Measurements from ENCODE around the gene PTGIS.

PTGIS gene

DNA sequence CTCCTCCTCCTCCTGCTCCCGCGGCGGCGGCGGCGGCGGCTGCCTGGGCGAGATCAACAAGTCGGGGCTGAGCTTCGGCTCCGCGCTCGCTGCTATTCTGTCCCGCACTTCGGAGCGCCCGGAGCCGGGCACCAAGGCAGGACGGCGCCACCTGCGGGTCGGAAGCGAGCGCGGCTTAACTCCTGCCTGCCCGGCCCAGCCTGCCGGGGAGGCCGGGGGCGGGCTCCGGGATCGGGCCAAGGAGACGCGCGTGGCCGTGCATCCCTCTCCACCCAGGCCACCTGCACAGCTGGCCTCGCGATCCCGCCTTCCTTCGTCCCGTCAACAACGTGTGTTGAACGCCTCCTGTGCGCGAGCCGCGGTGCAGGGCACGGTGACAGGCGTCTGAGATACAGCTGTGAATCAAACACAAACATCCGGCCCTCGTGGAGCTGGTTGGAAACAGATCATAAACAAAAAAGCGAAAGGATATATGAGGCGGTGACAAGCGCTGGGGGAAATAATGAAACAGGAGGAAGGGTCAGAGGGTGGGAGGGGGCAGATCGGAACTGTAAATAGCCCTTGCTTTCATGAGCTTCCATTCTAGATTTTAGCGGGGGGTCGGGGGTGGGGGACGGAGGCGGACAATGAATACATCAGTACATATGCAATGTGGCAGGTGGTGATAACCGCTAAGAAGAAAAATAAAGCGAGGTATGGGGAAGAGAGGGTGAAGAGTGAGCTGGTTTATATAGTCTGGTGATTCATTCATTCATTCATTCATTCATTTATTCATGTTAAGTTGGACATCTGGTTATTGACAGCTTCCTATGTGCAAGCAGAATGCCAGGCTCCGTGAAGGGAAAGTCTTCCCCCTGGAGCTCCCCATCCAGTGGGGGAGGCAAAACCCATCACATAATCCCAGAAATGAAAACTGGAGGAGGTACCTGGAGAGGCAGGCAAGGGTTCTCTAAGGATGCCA is 83.5 kb downstream of the PTGIS start:
- in situ Hi-C loops (cut with MboI; ENCODE audit: low pct_unique_long_range_greater_than_20kb, low sequenced_read_pairs), result no loop called here
- peak; percentile 62 for DNase-seq

DNA sequence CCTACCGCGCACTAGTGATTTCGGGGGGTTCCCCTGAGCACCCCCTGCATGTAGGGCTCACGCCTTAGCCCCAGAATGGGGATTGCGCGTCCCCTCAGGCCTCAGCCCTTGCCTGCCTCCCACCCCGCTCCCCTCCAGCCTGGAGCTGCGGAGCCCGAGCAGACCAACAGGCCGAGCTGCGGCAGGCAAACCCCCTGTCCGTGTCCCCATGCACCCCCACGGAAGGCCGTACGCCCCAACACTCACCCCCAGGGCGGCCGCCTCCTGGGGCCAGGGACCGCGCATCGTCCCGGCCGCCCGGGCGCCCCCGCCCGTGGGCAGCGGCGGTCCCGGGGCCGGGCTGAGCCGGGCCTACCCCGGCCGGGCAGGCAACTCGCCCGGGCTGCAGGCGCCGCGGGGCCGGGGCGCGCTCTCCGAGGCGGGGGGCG is 84.2 kb downstream of the PTGIS start:
- no peak for DNase-seq
- in situ Hi-C loops (cut with MboI; ENCODE audit: low pct_unique_long_range_greater_than_20kb, low sequenced_read_pairs), result no loop called here

DNA sequence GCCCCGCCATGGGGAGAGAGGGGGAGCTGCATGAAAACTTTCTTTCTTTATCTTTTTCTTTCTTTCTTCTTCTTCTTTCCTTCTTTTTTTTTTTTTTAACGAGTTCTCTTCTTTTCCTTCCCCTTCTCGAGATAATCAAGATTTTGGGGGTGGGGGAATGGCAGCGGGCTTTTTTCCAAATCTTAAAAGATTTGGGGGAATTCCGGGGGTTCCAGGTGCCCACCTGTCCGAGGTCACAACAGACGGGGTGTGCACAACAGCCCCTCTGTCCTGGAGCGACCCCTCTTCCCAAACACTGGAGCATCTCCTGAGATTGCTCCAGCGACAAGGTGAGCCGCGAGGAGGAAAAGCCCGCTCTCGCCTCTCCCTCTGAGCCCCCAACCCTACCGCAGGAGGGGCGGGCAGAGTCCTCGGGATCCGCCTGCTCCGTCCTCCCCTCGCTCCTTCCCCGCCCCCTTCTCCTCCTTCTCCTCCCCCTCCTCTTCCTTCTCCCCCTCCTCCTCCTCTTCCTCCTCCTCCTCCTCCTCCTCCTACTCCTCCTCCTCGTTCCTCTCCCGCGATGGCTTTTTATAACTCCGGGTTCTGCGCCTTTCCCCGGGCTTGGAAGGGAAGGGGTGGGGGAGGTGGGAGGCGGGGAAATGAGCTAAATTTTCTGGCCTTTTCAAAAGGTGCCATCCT is 84.8 kb downstream of the PTGIS start:
- in situ Hi-C loops (cut with MboI; ENCODE audit: low pct_unique_long_range_greater_than_20kb, low sequenced_read_pairs), result no loop called here
- DNase-seq, result no peak

DNA sequence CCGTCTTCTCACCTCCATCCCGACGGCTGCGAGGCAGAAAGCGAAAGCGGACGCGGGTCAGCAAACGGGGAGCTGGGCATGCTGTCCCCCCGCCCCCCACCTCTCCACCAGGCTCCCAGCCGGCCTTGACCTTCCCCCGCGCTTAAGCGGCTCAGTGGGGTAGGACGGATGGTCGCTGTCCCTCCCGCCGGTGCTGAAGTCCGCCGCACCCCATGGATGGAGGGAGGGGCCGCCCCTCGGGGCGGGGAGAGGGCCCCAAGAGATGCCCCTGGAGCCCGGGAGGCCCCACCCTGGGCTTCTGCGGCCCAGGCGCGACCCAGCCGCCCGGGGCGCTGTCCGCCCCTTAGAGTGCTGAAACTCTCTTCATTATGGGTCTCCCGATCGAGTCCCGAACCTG is 85.3 kb downstream of the PTGIS start, which contains the start of gene KCNB1:
KCNB1 (minus strand) TSS at position 48 of the 397 bp plus-strand sequence. CDS start 188 bp downstream, outside the sequence.
- peak; percentile 69 for DNase-seq
- in situ Hi-C loops (cut with MboI; ENCODE audit: low pct_unique_long_range_greater_than_20kb, low sequenced_read_pairs), result no loop called here

DNA sequence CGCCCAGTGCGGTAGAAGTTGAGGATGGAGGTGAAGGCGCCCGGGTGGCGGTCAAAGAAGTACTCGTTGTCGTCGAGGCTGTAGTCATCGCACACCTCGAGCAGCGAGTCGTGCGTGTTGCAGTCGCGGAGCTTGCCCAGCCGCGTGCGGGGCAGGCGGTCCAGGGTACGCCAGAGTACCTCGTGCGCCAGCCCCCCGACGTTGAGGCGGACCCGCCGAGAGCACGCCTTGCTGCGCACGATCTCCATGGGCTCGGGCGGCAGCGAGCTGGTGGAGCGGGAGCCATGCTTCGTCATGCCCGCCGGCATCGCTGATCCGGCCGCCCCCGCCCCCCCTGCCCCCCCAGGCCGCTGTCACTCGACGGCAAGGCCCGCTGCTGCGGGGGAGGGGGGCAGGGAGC is 85.8 kb downstream of the PTGIS start:
- DNase-seq, result no peak
- in situ Hi-C loops (cut with MboI; ENCODE audit: low pct_unique_long_range_greater_than_20kb, low sequenced_read_pairs), result no loop called here

DNA sequence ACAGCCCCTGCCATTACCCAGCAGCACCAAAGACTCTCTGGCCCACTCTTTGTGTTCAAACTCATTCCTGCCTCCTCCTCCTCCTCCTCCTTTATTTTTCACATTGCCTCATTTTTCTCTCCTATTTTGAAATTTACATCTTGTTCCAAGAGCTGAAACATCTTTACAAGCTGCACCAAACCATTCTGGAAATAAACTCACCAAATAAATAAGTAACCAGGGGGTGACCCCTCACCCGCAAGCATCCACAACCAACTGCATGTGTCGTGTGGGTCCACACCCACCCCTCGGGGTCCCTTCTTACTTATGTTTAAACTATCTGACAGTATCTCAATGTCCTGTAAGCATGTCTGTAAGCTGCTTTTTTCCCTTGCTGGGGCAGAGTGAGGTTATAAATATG is 86.8 kb downstream of the PTGIS start:
- DNase-seq, result no peak
- in situ Hi-C loops (cut with MboI; ENCODE audit: low pct_unique_long_range_greater_than_20kb, low sequenced_read_pairs), result no loop called here

DNA sequence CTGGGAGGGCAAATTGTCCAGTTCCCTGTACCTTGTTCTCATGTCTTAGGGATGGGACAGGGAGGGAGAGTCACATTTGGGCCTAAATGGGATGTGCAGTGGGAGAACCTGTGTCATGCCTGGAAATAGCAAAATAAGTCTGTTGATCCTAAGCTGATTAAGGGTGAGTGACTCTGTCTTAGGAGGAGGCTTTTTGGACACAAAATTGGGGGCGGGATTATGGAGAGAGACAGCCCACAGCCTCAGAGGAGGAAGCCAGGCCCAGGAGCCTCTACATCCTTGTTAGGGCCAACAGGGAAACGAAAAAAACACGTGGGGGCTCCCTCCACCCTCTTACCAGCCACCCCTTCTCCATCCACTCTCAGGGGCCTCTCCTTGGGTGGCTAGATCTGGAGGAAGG is 87.7 kb downstream of the PTGIS start:
- in situ Hi-C loops (cut with MboI; ENCODE audit: low pct_unique_long_range_greater_than_20kb, low sequenced_read_pairs), result no loop called here
- no peak for DNase-seq

DNA sequence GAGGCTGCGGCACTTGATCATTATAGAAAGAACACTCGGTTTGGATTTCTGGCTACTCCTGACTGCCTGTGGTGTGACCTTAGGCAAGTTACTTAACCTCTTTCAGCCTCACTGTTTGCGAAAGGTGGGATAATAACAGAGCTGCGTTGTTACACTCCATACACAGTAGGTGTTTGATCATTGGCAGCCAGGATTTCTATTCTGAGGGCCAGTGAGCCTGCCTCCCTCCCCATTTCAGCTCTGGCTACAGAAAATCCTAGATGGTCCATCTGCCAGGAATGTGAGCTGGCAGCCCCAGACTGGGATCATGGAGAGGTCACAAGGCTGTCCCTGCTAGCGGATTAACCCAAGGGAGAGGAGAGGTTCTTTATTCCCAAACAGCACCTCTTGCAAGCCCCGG is 88.2 kb downstream of the PTGIS start:
- no peak for DNase-seq
- in situ Hi-C loops (cut with MboI; ENCODE audit: low pct_unique_long_range_greater_than_20kb, low sequenced_read_pairs), result no loop called here

DNA sequence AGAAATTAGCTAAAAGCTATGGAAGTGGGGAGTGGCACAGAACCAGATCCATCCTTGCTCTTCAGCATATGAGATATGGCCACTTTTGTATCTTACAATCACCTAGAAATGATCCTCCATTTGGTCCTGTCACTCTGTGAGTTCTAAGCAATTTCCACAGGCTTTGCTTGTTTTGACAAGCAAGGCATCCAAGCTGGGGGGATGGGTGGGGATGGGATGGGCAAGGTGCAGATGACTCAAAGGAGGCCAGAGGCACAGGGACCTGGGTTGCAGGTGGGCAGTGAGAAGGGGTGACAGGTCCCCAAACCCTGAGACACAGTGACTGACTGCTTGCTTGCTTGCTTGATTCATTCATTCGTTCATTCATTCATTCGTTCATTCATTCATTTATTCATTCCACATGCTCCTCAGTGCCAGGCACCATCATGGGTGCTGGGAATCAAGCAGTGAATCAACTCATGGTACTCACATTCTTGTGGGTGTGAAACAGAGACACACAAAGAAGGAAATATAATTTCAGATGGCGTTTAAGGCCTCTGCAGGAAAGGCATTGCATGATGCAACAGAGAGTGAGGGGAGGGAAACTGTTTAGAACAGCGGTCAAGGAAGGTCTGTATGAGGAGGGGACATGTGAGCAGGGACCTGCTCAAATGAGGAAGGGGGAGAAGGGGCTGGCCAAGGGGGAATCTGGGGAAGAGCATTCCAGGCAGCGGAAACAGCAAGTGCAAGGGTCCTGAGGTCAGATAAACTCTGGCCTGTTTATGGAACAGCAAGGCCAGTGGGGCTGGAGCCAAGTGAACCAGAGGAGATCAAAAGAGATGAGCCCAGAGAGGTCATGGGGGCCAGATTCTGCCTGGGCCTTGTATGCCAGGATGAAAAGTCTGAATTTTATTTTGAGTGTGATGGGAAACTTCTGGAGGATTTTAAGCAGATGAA is 88.9 kb downstream of the PTGIS start:
- in situ Hi-C loops (cut with MboI; ENCODE audit: low pct_unique_long_range_greater_than_20kb, low sequenced_read_pairs), result no loop called here
- DNase-seq, result no peak

DNA sequence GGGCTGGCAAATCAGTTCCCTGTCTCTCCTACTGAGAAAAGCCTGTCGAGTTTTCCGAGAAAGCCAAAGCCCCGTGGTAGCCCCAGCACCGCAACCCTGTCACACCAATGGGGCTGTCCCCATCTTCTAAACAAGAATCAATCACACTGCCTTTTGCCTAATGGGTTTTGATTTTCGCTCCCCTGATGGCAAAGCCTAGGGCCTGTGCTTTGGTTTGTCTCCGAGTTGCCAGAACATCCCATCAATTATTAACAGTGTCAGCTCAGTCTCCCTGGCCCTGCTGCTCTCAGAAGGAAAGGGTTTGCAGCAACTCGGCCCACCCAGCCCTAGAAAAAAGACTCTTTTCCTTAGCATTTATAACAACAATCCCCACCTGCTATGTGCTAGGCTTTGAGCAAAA is 89.7 kb downstream of the PTGIS start:
- in situ Hi-C loops (cut with MboI; ENCODE audit: low pct_unique_long_range_greater_than_20kb, low sequenced_read_pairs), result no loop called here
- DNase-seq, result no peak

DNA sequence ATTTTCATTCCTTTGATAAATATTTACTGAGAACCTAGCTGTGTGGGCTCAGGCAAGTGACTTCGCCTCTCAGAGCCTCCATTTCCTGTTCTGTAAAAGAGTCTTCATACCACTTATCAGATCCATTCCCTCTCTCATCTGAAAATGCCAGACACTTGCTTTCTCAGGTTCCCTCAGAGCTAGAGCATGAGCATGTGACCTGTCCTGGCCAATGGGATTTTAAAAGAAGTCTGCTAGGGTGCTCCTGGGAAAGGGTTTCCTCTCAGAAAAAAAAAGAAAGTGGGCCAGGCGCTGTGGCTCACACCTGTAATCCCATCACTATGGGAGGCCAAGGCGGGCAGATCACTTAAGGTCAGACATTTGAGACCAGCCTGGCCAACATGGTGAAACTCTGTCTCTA is 90.7 kb downstream of the PTGIS start:
- in situ Hi-C loops (cut with MboI; ENCODE audit: low pct_unique_long_range_greater_than_20kb, low sequenced_read_pairs), result no loop called here
- no peak for DNase-seq

DNA sequence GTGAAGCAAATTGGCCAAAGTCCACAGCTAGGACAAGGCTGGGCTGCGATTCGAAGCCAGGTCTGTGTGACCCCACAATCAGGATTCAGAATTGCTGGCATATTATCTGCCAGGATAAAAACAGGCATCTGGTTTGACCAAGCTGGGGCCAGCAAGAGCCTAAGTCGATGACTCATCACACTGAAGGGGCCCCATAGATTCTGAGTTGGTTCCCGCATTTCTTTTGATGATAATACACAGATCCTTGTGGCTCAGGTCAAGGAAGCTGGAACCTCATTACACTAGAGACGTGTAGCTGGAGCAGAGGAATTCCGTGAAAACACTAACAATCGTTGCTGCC is 92.0 kb downstream of the PTGIS start:
- in situ Hi-C loops (cut with MboI; ENCODE audit: low pct_unique_long_range_greater_than_20kb, low sequenced_read_pairs), result no loop called here
- no peak for DNase-seq

DNA sequence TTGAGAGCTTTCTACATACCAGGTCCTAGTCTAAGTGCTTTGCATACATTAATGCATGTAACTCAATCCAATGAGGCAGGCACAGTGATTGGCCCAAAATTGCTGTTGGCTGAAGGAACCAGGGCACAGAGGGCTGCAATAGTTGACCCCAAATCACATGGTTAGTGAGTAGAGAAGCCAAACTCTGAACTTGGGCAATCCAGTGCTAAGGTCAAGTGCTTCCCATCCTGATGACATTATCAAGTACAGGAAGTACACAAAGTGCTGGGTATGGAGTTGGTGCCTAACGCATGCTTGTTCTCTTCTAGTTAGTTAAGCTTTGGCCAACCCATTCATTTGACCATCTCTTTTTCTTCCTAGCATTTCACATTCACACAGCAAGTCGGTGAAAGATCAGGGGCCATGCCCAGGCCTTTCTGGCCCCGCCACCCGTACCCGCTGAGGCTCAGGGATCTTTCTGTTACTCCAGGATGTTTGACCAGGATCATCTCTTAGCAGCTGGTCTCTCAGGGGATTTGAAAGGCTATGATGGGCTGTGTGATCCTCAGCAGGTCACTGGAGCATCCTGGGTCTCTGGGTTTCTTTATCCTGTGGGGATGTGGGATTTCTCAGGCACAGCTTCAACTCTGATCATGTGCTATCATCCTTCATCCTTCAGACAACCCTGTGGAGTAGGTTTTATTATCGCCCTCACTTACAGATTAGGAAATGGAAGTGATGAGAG is 92.5 kb downstream of the PTGIS start:
- DNase-seq, result no peak
- in situ Hi-C loops (cut with MboI; ENCODE audit: low pct_unique_long_range_greater_than_20kb, low sequenced_read_pairs), result no loop called here

DNA sequence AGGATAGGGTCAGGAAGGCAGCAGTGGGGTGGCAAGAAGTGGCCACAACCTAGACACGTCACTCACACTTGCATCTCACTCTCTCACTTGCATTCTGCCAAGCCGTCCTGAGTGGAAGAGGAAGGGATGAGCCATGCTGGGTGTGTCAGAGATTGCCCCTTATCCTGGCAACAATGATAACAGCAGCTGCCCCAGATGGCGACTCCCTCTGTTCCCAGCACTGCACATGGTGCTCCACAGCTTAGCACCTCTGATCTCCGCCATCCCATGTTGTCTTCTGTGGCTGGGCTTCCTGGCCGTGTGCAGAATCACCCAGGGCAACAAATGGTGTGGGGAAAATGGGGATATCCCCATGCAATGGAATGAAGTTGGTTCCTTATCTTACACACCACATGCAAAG is 96.5 kb downstream of the PTGIS start:
- in situ Hi-C loops (cut with MboI; ENCODE audit: low pct_unique_long_range_greater_than_20kb, low sequenced_read_pairs), result no loop called here
- no peak for DNase-seq

DNA sequence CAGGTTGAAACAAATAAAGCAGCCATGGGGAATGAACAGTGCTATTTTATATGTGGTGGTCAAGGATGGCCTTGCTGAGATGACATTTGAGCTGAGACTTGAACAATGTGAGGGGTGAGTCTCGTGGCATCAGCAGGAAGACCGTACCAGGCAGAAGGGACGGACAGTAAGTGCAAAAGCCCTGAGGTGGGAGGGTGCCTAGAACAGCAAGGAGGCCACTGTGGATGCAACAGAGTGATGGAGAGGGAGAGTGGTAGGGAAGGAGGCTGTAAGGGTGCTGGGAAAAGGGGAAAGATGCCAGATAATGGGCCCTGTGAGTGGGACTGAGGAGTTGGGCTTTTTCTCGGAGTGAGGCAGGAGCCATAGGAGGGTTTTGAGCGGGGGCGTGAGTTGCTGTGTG is 97.0 kb downstream of the PTGIS start:
- in situ Hi-C loops (cut with MboI; ENCODE audit: low pct_unique_long_range_greater_than_20kb, low sequenced_read_pairs), result no loop called here
- no peak for DNase-seq

DNA sequence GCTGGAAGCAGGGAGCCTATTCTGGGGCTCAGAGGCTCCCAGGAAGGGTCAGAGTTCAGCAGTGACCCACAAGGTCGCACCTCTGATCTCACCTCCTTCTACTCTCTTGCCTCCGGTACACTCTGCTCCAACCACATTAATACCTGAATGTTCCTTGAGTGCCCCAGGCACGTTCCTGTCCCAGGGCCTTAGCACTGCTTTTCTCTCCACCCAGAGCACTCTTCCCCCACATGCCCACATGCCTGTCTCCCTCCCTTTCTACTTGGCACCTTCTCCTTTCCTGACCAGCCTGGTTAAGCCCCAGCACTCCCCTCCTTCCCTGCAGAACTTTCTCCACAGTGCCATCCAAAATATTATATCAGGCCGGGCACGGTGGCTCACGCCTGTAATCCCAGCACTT is 98.9 kb downstream of the PTGIS start:
- DNase-seq, result no peak

DNA sequence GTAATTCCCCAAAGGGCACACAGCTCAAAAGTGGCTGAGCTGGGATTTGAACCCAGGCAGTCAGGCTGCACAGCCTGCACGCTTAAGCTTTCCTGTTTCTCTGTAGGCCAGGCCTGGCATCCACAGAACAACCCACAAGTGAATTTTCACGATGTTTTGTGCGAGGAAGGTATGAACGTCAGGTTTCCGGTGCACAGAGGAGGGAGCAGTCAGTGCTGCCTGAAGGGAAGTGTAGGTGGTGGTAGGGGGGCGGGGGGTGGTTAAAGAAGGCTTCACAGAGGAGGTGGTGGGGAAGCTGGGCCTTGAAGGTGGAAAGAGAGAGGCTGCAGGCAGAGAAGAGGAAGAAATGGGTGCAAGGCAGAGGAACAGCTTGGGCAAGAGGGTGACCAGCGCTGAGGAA is 99.5 kb downstream of the PTGIS start:
- no peak for DNase-seq
- in situ Hi-C loops (cut with MboI; ENCODE audit: low pct_unique_long_range_greater_than_20kb, low sequenced_read_pairs), result no loop called here

More for the DNA sequence above, 98.9 kb downstream of the PTGIS start:
- in situ Hi-C loops (cut with MboI; ENCODE audit: low pct_unique_long_range_greater_than_20kb, low sequenced_read_pairs), result no loop called here

DNA sequence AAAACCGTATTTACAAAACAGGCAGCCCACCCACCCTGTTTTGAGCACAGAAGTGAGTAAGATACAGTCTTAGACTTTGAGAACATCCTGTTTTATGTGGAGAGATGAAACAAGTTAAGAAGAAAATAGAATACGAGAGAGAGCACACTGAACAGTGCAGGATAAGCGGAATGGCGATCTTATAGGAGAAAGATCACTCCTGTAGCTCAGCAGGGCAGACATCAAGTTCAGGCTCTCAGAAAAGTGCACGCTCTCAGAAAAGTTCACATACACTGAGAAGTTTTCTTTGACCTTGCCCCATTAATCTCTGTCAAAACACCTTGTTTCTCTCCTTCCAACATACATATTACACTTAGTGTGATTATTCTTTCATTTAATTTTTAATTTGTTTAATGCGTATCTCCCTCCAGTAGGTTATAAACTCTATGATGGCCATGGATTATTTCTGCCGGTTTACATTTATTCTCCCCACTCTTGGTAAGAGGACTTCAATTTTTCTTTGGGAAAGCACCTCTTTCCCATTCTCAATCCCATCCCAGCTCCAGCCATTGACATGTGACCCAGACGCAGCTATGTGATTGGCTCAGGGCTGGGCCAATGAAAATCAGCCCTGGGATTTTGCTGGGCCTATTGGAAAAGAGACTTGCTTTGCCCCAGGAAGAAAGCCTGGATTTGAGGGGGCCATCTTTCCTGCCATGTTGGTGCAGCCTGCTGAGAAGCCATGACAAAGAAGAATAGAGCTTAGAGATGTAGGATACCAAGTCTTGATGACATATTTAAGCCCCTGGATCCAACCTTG is 101.6 kb downstream of the PTGIS start:
- in situ Hi-C loops (cut with MboI; ENCODE audit: low pct_unique_long_range_greater_than_20kb, low sequenced_read_pairs), result no loop called here
- no peak for DNase-seq
